NCI-H82 treated with DMSO at 0.1 percent for 48 hours (cell line): Measurements from ENCODE around the gene PPP6R2.
"Not testable (repeated sequence)": the region's sequence is repeated elsewhere in the genome, so short reads cannot be mapped to it uniquely, and the experiment has no call there.

Source experiments
- DNase-seq: peaks from one replicate; lab custom pipeline; 2025; ENCODE audit not compliant: unreplicated experiment; lab: John Stamatoyannopoulos, UW

PPP6R2 gene

DNA sequence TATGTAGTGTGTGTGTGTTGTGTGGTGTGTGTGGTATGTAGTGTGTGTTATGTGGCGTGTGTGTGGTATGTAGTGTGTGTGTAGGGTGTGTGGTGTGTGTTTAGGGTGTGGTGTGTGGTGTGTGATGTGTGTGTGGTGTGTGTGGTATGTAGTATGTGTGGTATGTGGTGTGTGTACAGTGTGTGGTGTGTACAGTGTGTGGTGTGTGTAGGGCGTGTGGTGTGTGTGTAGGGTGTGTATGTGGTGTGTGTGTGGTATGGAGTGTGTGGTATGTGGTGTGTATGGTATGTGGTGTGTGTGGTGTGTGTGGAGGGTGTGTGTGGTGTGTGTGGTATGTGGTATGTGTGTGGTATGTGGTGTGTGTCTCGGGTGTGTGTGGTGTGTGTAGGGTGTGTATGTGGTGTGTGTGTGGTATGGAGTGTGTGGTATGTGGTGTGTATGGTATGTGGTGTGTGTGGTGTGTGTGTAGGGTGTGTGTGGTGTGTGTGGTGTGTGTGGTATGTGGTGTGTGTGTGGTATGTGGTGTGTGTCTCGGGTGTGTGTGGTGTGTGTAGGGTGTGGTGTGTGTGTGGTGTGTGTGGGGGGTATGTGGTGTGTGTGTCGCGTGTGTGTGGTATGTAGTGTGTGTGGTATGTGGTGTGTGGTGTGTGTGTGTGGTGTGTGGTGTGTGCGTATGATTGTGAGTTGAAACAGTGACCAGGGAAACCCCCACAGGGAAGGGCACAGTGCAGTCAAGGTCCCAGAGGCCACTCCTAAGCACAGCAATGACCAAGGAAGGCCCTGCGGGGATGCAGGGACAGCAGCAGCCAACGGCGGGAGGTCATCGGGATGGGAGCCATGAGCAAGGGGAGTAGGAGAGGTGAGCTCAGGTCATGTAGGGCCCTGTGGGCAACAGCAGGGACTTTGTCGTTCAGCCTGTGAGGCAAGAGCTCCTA lies 2.9 kb upstream of the PPP6R2 start:
- no peak for DNase-seq

- peak; percentile 42 for DNase-seq
Measured at GRCh38 chr22:50341977-50342650, 1.0 kb upstream of the PPP6R2 start.

- DNase-seq: no peak
Measured at GRCh38 chr22:50343541-50343935, 411 bp downstream of the PPP6R2 start.

- DNase-seq: no peak
Measured at GRCh38 chr22:50346470-50346869, 3.3 kb downstream of the PPP6R2 start.

DNA sequence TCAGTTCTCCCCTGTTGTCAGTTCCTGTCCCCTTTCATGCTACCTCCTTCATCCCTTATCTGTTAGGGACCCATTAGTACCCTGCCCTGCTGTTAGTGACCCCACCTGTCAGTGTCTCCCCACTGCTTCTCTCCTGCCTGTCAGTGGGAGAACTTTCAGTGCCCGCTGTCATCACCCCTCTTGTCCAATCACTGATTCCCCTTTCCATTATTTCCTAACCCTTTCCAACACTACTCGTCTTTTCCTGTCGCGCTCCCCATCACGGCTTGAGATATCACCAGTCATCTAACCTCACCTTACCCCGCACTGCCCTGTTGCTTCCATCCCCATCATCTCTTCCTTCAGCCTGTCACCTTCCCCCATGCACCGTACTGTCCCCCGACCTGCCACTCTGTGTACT lies 4.0 kb downstream of the PPP6R2 start:
- no peak for DNase-seq

GRCh38 chr22:50348058-50348457 lies 4.9 kb downstream of the PPP6R2 start:
- no peak for DNase-seq

DNA sequence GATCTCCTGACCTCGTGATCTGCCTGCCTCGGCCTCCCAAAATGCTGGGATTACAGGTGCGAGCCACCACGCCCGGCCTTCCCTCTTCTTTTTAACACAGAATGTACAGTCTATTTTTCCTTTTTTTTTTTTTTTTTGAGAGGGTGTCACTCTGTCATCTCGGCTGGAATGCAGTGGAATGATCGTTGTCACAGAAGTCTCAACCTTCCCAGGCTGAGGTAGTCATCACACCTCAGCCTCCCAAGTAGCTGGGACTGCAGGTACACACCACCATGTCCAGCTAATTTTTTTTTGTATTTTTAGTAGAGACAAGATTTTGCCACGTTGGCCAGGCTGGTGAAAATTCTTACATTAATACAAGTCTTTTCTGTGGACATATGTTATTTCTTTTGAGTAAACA lies 13.1 kb downstream of the PPP6R2 start:
- DNase-seq: no peak

DNA sequence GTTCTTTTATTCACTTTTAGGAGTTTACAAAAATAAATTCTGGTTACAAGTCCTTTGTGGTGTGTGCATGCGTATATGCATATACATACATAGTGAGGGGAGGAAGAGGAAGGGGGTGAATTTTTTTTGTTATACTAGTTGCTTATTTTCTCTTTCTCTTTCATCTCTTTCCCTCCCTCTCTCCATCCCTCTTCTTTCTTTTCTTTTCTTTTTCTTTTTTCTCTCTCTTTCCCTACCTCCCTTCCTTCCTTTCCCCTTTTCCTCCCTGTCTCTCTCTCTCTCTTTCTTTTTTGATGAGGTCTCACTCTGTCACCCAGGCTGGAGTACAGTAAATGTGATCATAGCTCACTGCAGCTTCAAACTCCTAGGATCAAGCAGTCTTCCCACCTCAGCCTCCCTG lies 14.1 kb downstream of the PPP6R2 start:
- no peak for DNase-seq

- no peak for DNase-seq
Measured at GRCh38 chr22:50357756-50358155, 14.6 kb downstream of the PPP6R2 start.

- no peak for DNase-seq
Measured at GRCh38 chr22:50360578-50360977, 17.5 kb downstream of the PPP6R2 start.

- no peak for DNase-seq
Measured at GRCh38 chr22:50361222-50361621, 18.1 kb downstream of the PPP6R2 start.

DNA sequence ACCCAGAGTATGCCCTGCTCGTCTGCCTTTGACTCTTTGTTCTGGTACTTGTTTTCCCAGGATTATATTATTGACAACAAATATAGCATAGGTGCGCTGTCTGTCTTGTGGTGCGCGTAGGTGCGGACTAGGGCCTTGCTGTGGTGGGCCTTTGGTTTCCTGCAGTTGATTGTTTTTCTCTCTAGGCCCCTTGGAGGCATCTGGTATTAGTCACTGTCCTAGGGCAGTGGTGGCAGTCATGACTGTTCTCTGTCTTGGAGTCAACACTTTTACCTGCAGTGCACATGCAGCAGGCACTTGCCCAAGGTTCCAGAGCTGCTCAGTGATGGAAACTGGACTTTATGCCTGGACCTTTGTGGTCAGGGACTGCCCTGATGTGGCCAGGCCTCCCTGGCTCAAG lies 18.6 kb downstream of the PPP6R2 start:
- no peak for DNase-seq

GRCh38 chr22:50363166-50363802 lies 20.2 kb downstream of the PPP6R2 start:
- no peak for DNase-seq

DNA sequence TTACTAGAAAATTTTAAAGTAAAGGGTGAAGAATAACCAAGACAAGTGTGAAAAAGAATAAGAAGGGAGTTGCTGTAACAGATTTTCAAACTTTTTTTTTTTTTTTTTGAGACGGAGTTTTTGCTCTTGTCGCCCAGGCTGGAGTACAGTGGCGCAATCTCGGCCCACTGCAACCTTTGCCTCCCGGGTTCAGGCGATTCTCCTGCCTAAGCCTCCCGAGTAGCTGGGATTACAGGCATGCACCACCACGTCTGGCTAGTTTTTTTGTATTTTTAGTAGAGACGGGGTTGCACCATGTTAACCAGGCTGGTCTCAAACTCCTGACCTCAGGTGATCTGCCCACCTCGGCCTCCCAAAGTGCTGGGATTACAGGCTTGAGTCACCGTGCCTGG lies 20.7 kb downstream of the PPP6R2 start:
- DNase-seq: not testable (repeated sequence)

- no peak for DNase-seq
Measured at GRCh38 chr22:50367778-50368500, 24.8 kb downstream of the PPP6R2 start.

DNA sequence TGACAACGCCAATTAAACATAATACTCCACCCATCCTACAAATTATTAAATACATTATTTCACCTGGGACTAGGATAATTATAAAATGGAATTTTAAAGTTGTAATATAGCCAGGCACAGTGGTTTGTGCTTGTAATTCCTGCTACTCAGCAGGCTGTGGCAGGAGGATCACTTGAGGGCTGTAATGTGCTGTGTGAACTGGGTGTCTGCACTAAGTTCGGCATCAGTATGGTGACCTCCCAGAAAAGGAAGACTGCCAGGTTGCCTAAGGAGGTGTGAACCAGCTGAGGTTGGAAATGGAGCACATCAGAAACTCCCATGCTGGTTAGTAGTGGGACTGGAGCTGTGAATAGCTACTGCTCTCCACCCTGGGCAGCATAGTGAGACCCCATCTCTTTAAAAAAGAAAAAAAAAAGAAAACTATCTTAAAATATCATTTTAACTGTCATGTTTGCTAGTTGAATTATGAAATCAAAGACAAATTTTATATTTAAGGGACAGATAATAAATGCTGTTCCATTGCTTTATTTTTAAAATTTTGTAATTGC lies 28.0 kb downstream of the PPP6R2 start:
- no peak for DNase-seq

DNA sequence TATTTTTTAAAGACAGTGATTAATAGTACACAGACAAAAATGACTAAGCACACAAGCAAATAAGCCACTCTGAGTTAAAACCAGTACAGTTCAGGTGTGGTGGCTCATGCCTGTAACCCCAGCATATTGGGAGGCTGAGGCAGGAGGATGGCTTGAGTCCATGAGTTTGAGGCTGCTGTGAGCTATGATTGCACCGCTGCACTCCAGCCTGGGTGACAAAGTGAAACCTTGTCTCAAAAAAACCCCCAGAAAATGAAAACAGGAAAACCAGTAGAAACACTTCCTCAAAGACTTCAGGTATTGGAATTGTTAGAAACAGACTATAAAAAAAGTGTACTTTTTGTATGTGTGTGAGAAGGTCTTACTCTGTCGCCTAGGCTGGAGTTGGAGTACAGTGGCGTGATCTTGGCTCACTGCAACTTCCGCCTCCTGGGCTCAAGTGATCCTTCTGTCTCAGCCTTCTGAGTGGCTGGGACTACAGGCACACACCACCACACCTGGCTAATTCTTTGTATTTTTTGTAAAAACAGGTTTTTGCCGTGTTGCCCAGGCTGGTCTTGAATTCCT lies 33.0 kb downstream of the PPP6R2 start:
- no peak for DNase-seq

- not testable (repeated sequence) for DNase-seq
Measured at GRCh38 chr22:50381021-50381555, 38.0 kb downstream of the PPP6R2 start.

DNA sequence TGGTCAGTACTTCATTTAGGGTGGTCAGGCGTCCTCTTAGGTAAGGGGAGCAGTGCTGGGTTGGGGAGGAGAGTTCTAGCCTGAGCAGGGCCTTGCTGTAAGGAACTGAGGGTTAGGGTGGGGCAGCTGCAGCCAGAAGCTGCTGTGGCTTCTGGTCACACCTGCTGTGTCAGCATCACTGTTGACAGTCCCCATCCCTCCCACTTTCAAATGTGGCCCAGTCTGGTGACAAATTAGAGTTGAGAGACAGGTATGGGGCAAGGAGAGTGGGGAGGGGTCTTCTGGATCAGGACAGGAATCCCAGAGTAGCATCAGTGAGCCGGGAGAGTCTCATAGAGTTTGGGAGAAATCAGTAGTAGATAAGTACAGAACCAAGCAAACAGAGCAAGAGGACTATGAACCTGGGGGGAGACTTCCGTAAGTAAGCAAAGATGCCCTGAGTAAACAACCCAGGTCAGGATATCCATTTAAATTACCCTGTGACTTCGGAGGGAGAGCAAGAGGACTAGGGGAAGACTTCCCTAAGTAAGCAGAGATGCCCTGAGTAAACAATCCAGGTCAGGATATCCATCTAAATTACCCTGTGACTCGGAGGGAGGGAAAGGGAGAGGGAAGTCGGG lies 53.7 kb downstream of the PPP6R2 start:
- DNase-seq: no peak
